Astrocyte (in vitro differentiated cells and primary cell): ENCODE data around the gene EFCC1. TPM values are rescaled to one million over a fixed set of nuclear protein-coding genes. Genes with fewer than 3 reads are reported as not detected.

Experiments
- DNase-seq: peaks from one replicate; pipeline ENCODE4 v3.0.0-alpha.2; 2010; ENCODE audit warnings: low read depth
- FAIRE-seq: peaks from 2 replicates; lab custom pipeline; 2011; peaks lifted over from hg19 to GRCh38; lab: Jason Lieb, UNC
- H2AFZ ChIP-seq: 2 replicates; pipeline ENCODE4 v1.6.0; 2012; ENCODE audit warnings: low read depth, low read length, inconsistent platforms
- H3K27ac ChIP-seq: 2 replicates; pipeline ENCODE4 v1.5.1; 2011; ENCODE audit warnings: low read depth, low read length, inconsistent platforms
- H3K27me3 ChIP-seq: 2 replicates; pipeline ENCODE4 v1.6.0; 2011; ENCODE audit warnings: low read length, inconsistent platforms; ENCODE audit not compliant: insufficient read depth
- H3K36me3 ChIP-seq: 2 replicates; pipeline ENCODE4 v1.5.1; 2011; ENCODE audit warnings: low read length, inconsistent platforms; ENCODE audit not compliant: insufficient read depth
- H3K4me1 ChIP-seq: 2 replicates; pipeline ENCODE4 v1.5.1; 2011; ENCODE audit warnings: low read length, inconsistent platforms; ENCODE audit not compliant: insufficient read depth
- H3K4me2 ChIP-seq: 2 replicates; pipeline ENCODE4 v1.6.0; 2012; ENCODE audit warnings: low read length, inconsistent platforms
- H3K4me3 ChIP-seq: 2 replicates; pipeline ENCODE4 v1.5.1; 2011; ENCODE audit warnings: low read depth, mild to moderate bottlenecking, low read length, inconsistent platforms; ENCODE audit not compliant: insufficient read depth
- H3K79me2 ChIP-seq: 2 replicates; pipeline ENCODE4 v1.6.0; 2012; ENCODE audit warnings: mild to moderate bottlenecking, low read length, inconsistent platforms; ENCODE audit not compliant: insufficient read depth
- H3K9ac ChIP-seq: 2 replicates; pipeline ENCODE4 v1.6.0; 2012; ENCODE audit warnings: mild to moderate bottlenecking, low read length, inconsistent platforms
- H3K9me3 ChIP-seq: 2 replicates; pipeline ENCODE4 v1.5.1; 2012; ENCODE audit warnings: low read depth, mild to moderate bottlenecking, low read length, inconsistent platforms; ENCODE audit not compliant: insufficient read depth
- H4K20me1 ChIP-seq: 2 replicates; pipeline ENCODE4 v1.6.0; 2012; ENCODE audit warnings: low read length, inconsistent platforms; ENCODE audit not compliant: insufficient read depth
- H3K27ac Mint-ChIP-seq: one replicate; pipeline ENCODE4 v1.8.0; 2021; ENCODE audit warnings: mild to moderate bottlenecking, mixed read lengths; ENCODE audit not compliant: unreplicated experiment
- H3K27me3 Mint-ChIP-seq: one replicate; pipeline ENCODE4 v1.8.0; 2021; ENCODE audit warnings: low read depth, mixed read lengths; ENCODE audit not compliant: unreplicated experiment
- H3K36me3 Mint-ChIP-seq: one replicate; pipeline ENCODE4 v1.8.0; 2021; ENCODE audit warnings: low read depth, mixed read lengths; ENCODE audit not compliant: unreplicated experiment
- H3K4me1 Mint-ChIP-seq: one replicate; pipeline ENCODE4 v1.8.0; 2021; ENCODE audit warnings: low read depth, mixed read lengths; ENCODE audit not compliant: unreplicated experiment
- H3K4me3 Mint-ChIP-seq: one replicate; pipeline ENCODE4 v1.8.0; 2021; ENCODE audit warnings: mild to moderate bottlenecking, moderate library complexity, mixed read lengths; ENCODE audit not compliant: unreplicated experiment
- H3K9me3 Mint-ChIP-seq: one replicate; pipeline ENCODE4 v1.8.0; 2021; ENCODE audit warnings: mild to moderate bottlenecking, mixed read lengths; ENCODE audit not compliant: unreplicated experiment
- EZH2 ChIP-seq: IDR thresholded peaks from 2 replicates; pipeline ENCODE4 v1.6.1; 2012; ENCODE audit warnings: mild to moderate bottlenecking, low read length, inconsistent platforms; ENCODE audit not compliant: insufficient read depth
- total RNA-seq: library from RNA; stranded (reverse); gene quantifications from 2 replicates; pipeline ENCODE4 v1.2.1, GENCODE V29; 2021
- TF ChIP-seq, protein P1 (sequence below): IDR thresholded peaks from 2 replicates; pipeline ENCODE4 v1.5.1; 2011; ENCODE audit warnings: low read depth, mild to moderate bottlenecking, inconsistent platforms, low read length, moderate library complexity; ENCODE audit not compliant: insufficient read depth

Gene EFCC1
- total RNA-seq, 1 donor from 2014 or later: not detected

DNA sequence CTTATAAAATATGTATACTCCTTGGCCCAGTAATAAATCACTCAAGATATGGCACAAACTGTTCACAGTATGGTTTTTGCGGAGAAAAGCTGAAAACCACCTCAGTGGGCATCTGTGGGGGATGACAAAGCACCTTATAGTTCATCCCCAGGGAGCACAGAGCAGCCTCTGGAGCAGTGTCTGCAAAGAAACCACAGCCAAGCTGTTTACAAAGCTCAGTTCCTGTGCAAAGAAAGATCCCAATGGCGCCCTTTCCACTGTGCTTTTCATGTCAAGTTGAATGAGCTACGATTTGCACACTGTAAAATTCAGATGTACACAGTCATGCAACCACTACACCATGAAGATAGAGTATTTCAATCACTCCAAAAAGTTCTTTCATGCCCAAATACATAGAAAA lies 2.5 kb upstream of the EFCC1 start:
- H3K27ac Mint-ChIP-seq: no peak overlapping the region
- no peak overlapping the region for H3K27ac ChIP-seq
- TF ChIP-seq, protein P1, sequence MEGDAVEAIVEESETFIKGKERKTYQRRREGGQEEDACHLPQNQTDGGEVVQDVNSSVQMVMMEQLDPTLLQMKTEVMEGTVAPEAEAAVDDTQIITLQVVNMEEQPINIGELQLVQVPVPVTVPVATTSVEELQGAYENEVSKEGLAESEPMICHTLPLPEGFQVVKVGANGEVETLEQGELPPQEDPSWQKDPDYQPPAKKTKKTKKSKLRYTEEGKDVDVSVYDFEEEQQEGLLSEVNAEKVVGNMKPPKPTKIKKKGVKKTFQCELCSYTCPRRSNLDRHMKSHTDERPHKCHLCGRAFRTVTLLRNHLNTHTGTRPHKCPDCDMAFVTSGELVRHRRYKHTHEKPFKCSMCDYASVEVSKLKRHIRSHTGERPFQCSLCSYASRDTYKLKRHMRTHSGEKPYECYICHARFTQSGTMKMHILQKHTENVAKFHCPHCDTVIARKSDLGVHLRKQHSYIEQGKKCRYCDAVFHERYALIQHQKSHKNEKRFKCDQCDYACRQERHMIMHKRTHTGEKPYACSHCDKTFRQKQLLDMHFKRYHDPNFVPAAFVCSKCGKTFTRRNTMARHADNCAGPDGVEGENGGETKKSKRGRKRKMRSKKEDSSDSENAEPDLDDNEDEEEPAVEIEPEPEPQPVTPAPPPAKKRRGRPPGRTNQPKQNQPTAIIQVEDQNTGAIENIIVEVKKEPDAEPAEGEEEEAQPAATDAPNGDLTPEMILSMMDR: no peak
- no peak for TF ChIP-seq EZH2
- no peaks in the 10 kb centered on the region for H3K9me3 ChIP-seq
- peaks cover 10% of the 10 kb centered on the region for H3K4me1 Mint-ChIP-seq
- no peaks in the 10 kb centered on the region for H3K9me3 Mint-ChIP-seq
- H3K79me2 ChIP-seq: no peaks in the 10 kb centered on the region
- FAIRE-seq (no peak), DNase-seq (no peak)
- no peak overlapping the region for H3K9ac ChIP-seq
- peaks cover 69% of the 10 kb centered on the region for H3K27me3 ChIP-seq
- H3K36me3 ChIP-seq: no peaks in the 10 kb centered on the region
- no peak overlapping the region for H3K4me3 ChIP-seq
- peak overlapping the region; percentile 30 for H3K4me3 Mint-ChIP-seq
- H3K36me3 Mint-ChIP-seq: no peaks in the 10 kb centered on the region
- H3K27me3 Mint-ChIP-seq: peaks cover 47% of the 10 kb centered on the region
- H4K20me1 ChIP-seq: peaks cover 7% of the 10 kb centered on the region
- H3K4me2 ChIP-seq: no peak overlapping the region
- no peaks in the 10 kb centered on the region for H3K4me1 ChIP-seq
- H2AFZ ChIP-seq: no peak overlapping the region

DNA sequence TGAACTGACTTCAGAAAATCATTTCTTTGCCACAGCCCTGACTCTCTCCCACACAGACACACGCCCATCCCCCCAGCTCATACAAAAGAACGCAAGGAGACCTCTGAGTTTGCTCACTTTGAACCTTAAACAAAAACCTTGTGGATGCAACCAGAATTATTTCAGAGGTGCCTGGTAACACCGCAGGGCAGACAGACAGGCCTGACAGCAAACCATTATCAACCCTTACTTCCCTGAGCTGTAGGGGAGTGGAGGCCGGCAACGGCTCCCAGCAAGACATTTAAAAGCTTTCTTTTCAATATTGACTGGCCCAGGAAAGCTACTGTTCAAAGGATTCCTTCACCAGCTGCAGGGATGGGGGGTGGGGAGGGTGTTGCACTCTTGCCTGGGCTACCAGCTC lies 2.0 kb upstream of the EFCC1 start:
- peak overlapping the region; percentile 13 for H3K4me3 Mint-ChIP-seq

DNA sequence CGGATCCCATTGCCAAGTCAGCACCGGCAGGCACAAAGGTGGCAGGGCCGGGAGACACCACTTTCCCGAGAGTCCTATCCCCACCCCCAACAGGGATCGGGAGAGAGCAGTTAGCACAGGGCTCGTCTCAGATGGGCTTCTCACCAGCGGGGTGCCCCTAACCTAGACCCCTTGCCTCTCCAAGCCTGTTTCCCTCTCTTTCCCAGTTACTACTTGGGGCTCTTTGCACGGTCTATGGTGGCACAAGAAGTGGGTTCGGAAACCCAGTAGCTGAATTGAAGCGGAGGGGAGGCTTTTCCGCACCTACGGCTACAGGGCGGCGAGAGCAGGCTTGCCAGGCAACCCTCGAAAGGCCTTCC lies 383 bp upstream of the EFCC1 start:
- Histone ChIP-seq H3K4me2 (peak overlapping the region; percentile 76), H3K27me3 (peaks cover 65% of the 10 kb centered on the region), H3K9ac (no peak overlapping the region), H4K20me1 (peaks cover 7% of the 10 kb centered on the region), H3K36me3 (no peaks in the 10 kb centered on the region), H3K27ac (no peak overlapping the region), H3K4me3 (no peak overlapping the region), H3K9me3 (no peaks in the 10 kb centered on the region), H3K79me2 (no peaks in the 10 kb centered on the region), H2AFZ (peak overlapping the region; percentile 56), H3K4me1 (peaks cover 2% of the 10 kb centered on the region)
- Mint-ChIP-seq H3K4me3 (peak overlapping the region; percentile 60), H3K9me3 (no peaks in the 10 kb centered on the region), H3K4me1 (peaks cover 10% of the 10 kb centered on the region), H3K27me3 (peaks cover 51% of the 10 kb centered on the region), H3K27ac (no peak overlapping the region), H3K36me3 (no peaks in the 10 kb centered on the region)
- DNase-seq (no peak), FAIRE-seq (no peak)
- peak; percentile 53 for TF ChIP-seq EZH2
- TF ChIP-seq, protein P1: no peak

More for the DNA sequence above, 2.0 kb upstream of the EFCC1 start:
- peak overlapping the region; percentile 59 for H3K27ac Mint-ChIP-seq
- H3K4me2 ChIP-seq: no peak overlapping the region
- no peaks in the 10 kb centered on the region for H3K36me3 Mint-ChIP-seq
- no peaks in the 10 kb centered on the region for H3K4me1 ChIP-seq
- peaks cover 72% of the 10 kb centered on the region for H3K27me3 ChIP-seq
- no peaks in the 10 kb centered on the region for H3K79me2 ChIP-seq
- TF ChIP-seq EZH2: no peak
- TF ChIP-seq, protein P1: no peak
- H3K36me3 ChIP-seq: no peaks in the 10 kb centered on the region
- peaks cover 49% of the 10 kb centered on the region for H3K27me3 Mint-ChIP-seq
- H4K20me1 ChIP-seq: peaks cover 7% of the 10 kb centered on the region
- DNase-seq (no peak), FAIRE-seq (no peak)
- H3K9me3 ChIP-seq: no peaks in the 10 kb centered on the region
- no peaks in the 10 kb centered on the region for H3K9me3 Mint-ChIP-seq
- no peak overlapping the region for H2AFZ ChIP-seq
- peaks cover 10% of the 10 kb centered on the region for H3K4me1 Mint-ChIP-seq
- H3K4me3 ChIP-seq: no peak overlapping the region
- no peak overlapping the region for H3K9ac ChIP-seq
- H3K27ac ChIP-seq: no peak overlapping the region
